ENCODE data around the gene DDX24. TPM values are rescaled to one million over a fixed set of nuclear protein-coding genes. Genes with fewer than 3 reads are reported as not detected.

The DDX24 gene
- total and polyA plus RNA-seq, 9 of the 15 experiments (the other 6 are each of a cell fraction or from before 2014, with no cell fraction given) = 82.4 to 175 (median 122) TPM

GRCh38 chr14:94026173-94026888 is 54.7 kb downstream of the DDX24 start, which contains the start of gene OTUB2 (continued):
- TF ChIP-seq ZNF668 (CRISPR knock-in tag; IDR thresholded peaks at IDR 0.05) (no peak), NR2F6 (CRISPR knock-in tag; IDR thresholded peaks at IDR 0.05) (no peak), ZNF740 (CRISPR knock-in tag; IDR thresholded peaks at IDR 0.05) (0 out of 2 replicates have a peak, but pooled peaks have one; percentile 46), ZNF740 (tag; IDR thresholded peaks at IDR 0.05) (peak in 1 of 2 experiments; percentile 36; a peak in 1 of 4 replicates), SUPT5H (IDR thresholded peaks at IDR 0.05) (no peak), POLR3A (IDR thresholded peaks at IDR 0.05; ENCODE audit: borderline replicate concordance, extremely low read depth, insufficient read depth, insufficient read length) (no peak), RAD51 (IDR thresholded peaks at IDR 0.05; ENCODE audit: borderline replicate concordance, low read depth) (no peak), PTRF (tag; IDR thresholded peaks at IDR 0.05) (no peak), ZNF586 (CRISPR knock-in tag; conservative IDR thresholded peaks at IDR 0.05) (no peak), GTF3C2 (IDR thresholded peaks at IDR 0.05; ENCODE audit: borderline replicate concordance, extremely low read depth, insufficient read length) (no peak), ELK1 (CRISPR knock-in tag; IDR thresholded peaks at IDR 0.05) (no peak), TCFL5 (CRISPR knock-in tag; conservative IDR thresholded peaks at IDR 0.05) (no peak), GTF2B (IDR thresholded peaks at IDR 0.05; ENCODE audit: extremely low read depth, insufficient read length) (no peak), NFATC3 (IDR thresholded peaks at IDR 0.05) (no peak)
